8988T (cell line): ENCODE measurements around the gene FN1.
"Not testable (repeated sequence)": the region's sequence is repeated elsewhere in the genome, so short reads cannot be mapped to it uniquely, and the experiment has no call there.

Experiments
- DNase-seq: peaks from one replicate; pipeline ENCODE4 v3.0.0; 2011

Gene FN1

DNA sequence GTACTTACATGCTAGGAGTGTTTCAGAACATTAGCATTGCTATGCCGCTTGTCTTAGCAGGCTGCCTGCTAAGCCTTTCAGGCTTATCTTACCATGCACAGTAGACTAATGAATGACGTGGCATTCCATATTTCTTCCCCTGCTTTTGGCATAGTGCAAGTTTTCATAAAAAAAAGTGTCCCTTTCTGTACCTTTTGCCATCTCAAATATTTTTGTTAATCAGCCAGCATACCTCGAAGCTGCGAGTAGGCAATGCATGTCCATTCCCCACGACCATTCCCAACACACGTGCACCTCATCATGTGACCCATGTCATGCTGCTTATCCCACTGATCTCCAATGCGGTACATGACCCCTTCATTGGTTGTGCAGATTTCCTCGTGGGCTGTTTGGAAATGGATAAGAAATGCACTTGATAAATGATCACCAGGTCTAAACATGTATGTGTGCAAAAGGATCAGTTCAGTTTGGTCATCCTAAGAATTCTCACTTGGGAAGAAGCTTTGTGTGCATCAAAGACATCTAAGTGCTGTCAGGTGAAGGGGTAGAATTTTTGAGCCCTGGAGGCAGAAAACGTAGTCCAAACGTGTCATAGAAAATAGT lies 13.9 kb downstream of the FN1 start:
- no peak for DNase-seq

DNA sequence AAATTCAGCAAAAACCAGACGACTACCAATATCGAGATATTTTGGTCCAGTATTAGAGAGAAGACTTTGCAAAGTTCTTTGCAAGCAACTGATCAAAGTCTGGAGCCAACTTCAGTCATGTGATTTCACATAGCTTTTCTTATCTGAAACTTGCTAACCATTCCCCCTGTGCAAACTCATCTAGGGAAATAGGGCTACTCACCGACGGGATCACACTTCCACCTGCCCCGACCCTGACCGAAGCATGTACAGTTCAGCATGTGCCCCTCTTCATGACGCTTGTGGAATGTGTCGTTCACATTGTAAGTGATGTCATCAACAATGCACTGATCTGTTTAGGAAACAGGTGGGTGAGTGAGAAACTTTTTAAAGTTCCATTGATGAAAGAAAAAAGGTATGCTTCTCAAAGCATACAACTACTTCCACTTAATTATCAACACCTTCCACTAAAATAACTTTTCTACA lies 15.4 kb downstream of the FN1 start:
- no peak for DNase-seq

GRCh38 chr2:215419769-215420470 lies 15.9 kb downstream of the FN1 start:
- DNase-seq: no peak

GRCh38 chr2:215419113-215419512 lies 16.8 kb downstream of the FN1 start:
- no peak for DNase-seq

DNA sequence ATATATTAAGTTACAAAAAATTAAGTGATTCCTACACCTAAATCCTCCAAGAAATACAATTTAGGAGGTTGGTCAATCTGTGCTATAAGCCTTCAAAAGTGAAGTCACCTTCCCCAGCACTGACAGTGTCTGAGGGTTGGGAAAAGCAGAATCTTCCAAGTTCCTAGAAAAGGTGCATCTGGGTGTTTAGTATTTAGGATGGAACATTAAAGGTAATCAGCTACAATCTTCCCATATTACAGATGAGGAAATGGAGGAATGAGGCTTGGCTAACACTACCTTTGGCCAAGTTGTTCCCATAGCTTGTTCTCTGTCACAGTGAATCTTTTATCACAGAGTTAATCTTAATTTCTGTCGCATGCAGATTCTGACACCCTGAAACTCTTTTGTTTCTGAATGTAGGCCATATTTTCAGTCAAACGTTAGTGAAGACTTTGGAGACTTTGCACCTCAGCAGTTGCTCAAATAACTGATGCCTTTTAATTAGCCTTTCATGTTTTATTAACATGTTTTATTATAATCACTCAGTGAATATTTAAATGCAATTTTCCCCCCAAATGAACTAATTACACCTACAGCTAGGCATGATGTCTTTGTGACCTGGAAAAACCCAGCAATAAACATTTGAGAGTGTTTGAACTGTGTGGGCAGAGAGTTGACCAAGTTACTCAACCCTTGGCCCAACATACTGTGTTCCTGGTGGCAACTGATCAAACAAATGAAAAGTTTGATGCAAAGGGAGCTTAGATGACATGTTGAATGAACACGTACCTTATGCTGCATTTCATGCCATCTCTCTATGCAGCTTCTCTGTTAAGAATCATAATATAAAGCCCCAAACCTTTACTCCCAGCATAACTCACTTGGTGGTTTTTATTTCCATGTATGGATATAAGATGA lies 17.6 kb downstream of the FN1 start:
- no peak for DNase-seq

- DNase-seq: no peak
Observed at GRCh38 chr2:215417400-215417951, 18.4 kb downstream of the FN1 start.

GRCh38 chr2:215416656-215417055 lies 19.2 kb downstream of the FN1 start:
- no peak for DNase-seq

- no peak for DNase-seq
Observed at GRCh38 chr2:215415820-215416577, 19.9 kb downstream of the FN1 start.

- DNase-seq: no peak
Observed at GRCh38 chr2:215415218-215415617, 20.6 kb downstream of the FN1 start.

DNA sequence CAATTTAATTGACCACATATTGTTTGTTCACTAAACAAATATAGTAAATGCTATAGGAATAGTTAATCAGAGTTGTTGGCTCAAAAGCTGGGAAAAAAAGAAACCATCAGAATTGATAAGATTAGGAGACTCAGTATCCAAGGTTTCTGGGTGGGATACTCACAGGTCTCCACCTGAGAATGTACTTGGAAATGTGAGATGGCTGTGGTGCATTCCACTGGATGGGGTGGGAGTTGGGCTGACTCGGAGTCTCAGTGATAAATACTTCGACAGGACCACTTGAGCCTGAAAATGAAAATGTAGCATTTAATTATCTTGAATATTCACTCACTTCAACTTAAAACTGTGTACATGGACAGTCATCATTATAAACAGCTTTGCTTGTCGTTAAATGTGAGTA lies 21.2 kb downstream of the FN1 start:
- no peak for DNase-seq

GRCh38 chr2:215413974-215414373 lies 21.9 kb downstream of the FN1 start:
- DNase-seq: no peak

DNA sequence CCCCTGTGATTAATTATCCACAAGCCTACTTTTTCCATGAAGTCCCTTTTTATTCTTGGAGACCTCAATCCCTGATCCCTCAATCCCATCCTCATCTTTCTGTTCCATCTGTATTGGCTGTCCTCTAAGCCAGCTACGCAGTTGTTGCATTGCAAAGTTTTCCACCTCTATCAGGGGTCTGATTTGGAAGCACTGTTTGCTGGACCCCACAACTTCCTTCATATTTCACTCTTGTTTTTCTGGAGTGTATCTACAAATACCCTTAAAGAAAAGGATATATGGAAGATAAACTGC lies 22.4 kb downstream of the FN1 start:
- DNase-seq: no peak

DNA sequence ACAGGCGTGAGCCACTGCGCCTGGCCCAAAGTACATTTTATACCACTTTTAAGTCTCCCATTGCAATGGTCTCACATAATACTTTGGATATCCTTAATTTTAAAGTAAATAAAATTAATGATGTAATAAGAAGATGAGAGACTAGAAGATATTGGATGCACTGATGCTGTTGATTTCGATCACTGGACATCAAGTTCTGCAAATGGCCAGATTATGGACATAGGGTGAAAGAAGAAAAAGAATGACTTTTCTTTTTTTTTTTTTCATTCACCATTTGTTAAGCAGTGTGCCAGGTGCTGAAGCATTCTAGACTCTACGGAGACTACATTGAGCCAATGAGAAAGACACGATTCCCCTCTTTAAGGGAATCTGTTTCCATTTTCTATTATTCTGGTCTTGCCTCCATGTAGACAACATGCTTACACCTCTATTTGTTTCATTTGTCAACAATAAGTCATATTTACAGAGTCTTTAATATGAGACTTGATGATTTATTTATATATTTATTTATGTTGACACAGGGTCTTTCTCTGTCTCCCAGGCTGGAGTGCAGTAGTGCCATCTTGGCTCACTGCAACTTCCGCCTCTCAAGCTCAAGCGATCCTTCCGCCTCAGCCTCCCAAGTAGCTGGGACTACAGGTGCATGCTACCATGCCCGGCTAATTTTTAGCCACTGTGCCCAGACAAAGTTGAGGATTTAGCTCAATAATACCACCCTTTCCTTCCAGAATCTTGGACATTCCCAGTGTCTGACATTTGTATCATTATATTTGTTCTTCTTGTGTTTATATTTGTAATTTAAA lies 23.7 kb downstream of the FN1 start:
- DNase-seq: no peak

DNA sequence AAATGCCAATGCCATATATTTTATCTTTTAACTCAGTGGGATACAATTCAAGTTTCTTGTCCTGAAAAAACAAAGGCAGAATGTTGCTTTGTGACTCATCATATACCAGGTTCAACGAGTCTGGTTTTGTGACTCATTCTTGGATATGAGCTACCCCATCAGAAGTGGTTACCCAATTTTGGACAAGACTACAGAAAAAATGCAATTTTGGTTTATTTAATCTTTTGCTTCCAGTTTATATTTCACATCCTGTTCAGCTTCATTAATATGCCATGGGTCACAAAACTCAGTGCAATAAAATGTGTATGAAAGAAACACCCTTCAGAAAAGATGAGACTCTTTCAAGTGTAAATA lies 25.0 kb downstream of the FN1 start:
- DNase-seq: no peak

GRCh38 chr2:215410181-215410931 lies 25.5 kb downstream of the FN1 start:
- DNase-seq: not testable (repeated sequence)

- DNase-seq: no peak
Observed at GRCh38 chr2:215409331-215410127, 26.3 kb downstream of the FN1 start.

DNA sequence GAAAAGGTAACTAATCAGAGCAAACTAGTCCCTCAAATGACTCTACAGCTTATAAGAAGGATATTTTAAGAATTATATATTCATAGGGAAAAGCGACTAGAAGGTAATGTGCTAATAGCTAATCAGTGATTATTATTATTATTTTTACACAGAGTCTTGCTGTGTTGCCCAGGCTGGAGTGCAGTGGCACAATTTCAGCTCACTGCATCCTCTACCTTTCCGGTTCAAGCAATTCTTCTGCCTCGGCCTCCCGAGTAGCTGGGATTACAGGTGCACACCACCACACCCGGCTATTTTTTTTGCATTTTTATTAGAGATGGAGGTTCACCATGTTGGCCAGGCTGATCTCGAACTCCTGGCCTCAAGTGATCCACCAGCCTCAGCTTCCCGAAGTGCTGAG lies 27.4 kb downstream of the FN1 start:
- DNase-seq: not testable (repeated sequence)

GRCh38 chr2:215407590-215408264 lies 28.1 kb downstream of the FN1 start:
- DNase-seq: no peak

- DNase-seq: no peak
Observed at GRCh38 chr2:215407061-215407460, 28.8 kb downstream of the FN1 start.
